NCI-H1694 (cell line): ENCODE data around the gene RAB10.
"Not testable (repeated sequence)": the region's sequence is repeated elsewhere in the genome, so short reads cannot be mapped to it uniquely, and the experiment has no call there.

ENCODE experiments used
- DNase-seq: peaks from one replicate; lab custom pipeline; 2025; lab: John Stamatoyannopoulos, UW

The RAB10 gene

GRCh38 chr2:26088931-26089330 is 55.0 kb downstream of the RAB10 start:
- not testable (repeated sequence) for DNase-seq

- no peak for DNase-seq
Observed at GRCh38 chr2:26089337-26089736, 55.5 kb downstream of the RAB10 start.

GRCh38 chr2:26095758-26096157 is 61.9 kb downstream of the RAB10 start:
- no peak for DNase-seq

- no peak for DNase-seq
Observed at GRCh38 chr2:26099933-26100332, 66.0 kb downstream of the RAB10 start.

DNA sequence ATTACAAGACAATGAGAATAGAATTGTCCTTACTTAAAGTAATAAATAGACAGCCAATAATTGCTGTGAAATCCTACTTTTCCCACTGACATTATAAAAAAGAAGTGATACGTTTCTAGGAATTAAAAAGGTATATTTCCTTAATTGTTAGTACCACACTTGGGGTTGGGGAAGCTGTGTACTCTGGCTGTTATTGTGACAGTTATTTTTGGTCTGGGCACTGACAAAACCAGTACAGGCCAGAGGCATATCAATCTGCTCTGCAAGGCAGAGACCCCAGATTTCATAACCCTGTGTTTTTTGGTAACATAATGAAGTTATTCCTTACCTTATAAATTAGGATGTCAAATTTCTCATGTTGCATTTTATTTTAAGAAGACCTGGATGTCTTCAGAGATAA is 66.5 kb downstream of the RAB10 start:
- DNase-seq: no peak

GRCh38 chr2:26103752-26104151 is 69.9 kb downstream of the RAB10 start:
- DNase-seq: no peak

DNA sequence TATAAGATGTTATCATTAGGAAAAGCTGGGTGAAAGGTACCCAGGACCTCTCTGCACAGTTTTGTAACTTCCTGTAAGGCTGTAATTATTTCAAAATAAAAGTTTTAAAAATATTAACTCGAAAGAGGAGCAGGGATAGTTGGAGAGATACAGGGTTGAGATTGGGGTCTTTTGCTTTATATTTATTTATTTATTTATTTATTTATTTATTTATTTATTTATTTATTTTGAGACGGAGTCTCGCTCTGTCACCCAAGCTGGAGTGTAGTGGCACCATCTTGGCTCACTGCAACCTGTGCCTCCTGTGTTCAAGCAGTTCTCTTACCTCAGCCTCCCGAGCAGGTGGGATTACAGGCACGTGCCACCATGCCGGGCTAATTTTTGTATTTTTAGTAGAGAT is 74.8 kb downstream of the RAB10 start:
- DNase-seq: not testable (repeated sequence)

DNA sequence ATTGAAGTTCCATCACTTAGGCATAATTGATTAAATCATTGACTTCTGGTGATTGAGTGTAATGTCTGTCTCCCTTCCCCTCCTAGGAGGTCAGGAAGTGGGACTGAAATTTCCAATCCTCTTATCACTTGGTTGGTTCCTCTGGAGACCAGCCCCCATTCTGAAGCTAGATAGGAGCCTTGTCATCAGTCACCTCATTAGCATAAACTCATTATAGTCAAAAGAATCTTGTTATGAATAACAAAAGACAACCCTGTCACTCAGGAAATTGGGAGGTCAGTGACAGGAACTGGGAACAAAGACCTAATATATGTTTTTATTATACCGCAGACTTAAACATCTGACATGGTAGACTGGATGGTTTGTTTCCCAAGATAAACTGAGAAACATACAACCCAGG is 78.3 kb downstream of the RAB10 start:
- DNase-seq: no peak

GRCh38 chr2:26114151-26114550 is 80.3 kb downstream of the RAB10 start:
- no peak for DNase-seq

GRCh38 chr2:26118682-26119081 is 84.8 kb downstream of the RAB10 start:
- DNase-seq: no peak

- DNase-seq: no peak
Observed at GRCh38 chr2:26119521-26119920, 85.6 kb downstream of the RAB10 start.

- DNase-seq: no peak
Observed at GRCh38 chr2:26122630-26123029, 88.7 kb downstream of the RAB10 start.

GRCh38 chr2:26123426-26123825 is 89.5 kb downstream of the RAB10 start:
- DNase-seq: no peak

GRCh38 chr2:26126074-26126473 is 92.2 kb downstream of the RAB10 start:
- no peak for DNase-seq

DNA sequence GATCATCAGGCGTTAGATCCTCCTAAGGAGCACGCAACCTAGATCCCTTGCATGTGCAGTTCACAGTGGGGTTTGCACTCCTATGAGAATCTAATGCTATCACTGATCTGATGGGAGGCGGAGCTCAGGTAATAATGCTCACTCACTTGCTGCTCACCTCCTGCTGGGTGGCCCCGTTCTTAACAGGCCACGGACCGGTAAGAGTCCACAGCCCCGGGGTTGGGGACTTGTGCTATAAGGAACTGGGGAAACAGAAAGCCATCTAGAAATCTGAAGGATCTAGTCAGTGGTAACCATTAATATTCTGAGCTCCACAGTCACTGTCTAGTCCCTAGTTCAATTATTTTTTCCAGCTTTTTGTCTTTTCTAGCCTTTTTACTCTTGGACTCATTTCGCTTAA is 94.3 kb downstream of the RAB10 start:
- DNase-seq: no peak

DNA sequence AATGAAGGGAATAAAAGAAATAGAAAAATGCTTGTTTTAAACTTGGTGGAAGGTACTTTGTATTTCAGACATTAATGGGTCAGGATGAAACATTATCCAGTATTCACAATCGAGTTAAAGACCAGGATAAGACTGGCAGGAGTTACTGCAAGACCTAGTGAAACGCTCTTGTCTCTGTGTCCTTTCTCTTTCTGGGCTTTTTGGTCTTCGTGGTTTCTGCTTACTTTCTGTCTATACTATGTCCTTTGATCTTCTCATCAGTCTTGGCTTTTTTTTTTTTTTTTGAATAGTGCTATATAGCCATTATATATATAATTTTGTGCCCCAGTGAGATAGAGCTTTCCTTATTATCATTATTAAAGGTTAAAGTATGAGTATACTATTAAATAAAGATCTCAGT is 96.9 kb downstream of the RAB10 start:
- DNase-seq: no peak

- DNase-seq: no peak
Observed at GRCh38 chr2:26136451-26136850, 102.6 kb downstream of the RAB10 start.

- DNase-seq: no peak
Observed at GRCh38 chr2:26139269-26140183, 105.6 kb downstream of the RAB10 start.

GRCh38 chr2:26141145-26141769 is 107.4 kb downstream of the RAB10 start:
- DNase-seq: no peak

GRCh38 chr2:26144031-26144430 is 110.1 kb downstream of the RAB10 start:
- no peak for DNase-seq

DNA sequence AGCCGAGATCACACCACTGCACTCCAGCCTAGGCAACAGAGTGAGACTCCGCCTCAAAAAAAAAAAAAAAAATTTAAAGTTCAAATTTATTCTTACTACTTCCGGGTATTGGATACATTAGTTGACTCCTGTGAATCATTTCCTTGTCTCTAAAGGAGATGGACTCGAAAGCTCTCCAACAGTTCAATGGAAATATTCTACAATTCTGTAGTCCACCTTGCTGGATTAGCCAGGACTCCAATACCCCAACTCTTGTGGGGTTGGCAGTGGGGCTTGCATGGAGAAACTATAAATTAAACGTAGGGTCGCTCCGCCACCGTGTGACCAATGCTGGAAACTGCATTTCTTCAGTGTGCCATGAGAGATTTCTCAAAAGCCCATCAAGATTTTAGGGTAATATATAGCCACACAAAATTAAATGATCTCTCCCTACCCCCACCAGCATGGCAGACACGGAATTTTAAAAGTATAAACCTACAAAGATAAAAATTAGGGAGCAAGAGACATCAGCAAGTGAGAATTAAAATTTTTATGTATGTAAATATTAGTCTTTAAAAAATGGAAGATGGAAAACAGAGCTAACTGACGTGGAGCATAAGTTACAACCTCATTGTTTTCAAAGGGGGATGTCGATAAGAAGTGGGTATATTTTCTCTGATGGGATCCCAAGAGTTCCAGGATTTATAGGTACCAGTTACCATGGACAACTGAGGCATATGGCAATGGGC is 111.2 kb downstream of the RAB10 start:
- DNase-seq: peak; percentile 70

GRCh38 chr2:26148501-26148900 is 114.6 kb downstream of the RAB10 start:
- DNase-seq: no peak

GRCh38 chr2:26150243-26150642 is 116.4 kb downstream of the RAB10 start:
- DNase-seq: no peak
